A549 (cell line): Measurements from ENCODE around the gene IDI1.
"Not testable (repeated sequence)": the region's sequence is repeated elsewhere in the genome, so short reads cannot be mapped to it uniquely, and the experiment has no call there.

Experiments used
- CTCF ChIP-seq: fragments of >200 bp; sonication (Bioruptor Twin); formaldehyde crosslinking; IDR thresholded peaks from 3 replicates; pipeline ENCODE4 v1.5.1; 2016
- EHF ChIP-seq: fragments of 250-450 bp; sonication (Bioruptor Pico); IDR thresholded peaks from 2 replicates; pipeline ENCODE4 v1.5.0; 2020; ENCODE audit warnings: mild to moderate bottlenecking
- HDAC2 ChIP-seq: fragments of 200-600 bp; sonication (generic); IDR thresholded peaks from 2 replicates; pipeline ENCODE4 v1.6.1; 2016
- POLR2A ChIP-seq: IDR thresholded peaks from 2 replicates; pipeline ENCODE4 v1.6.1; 2012; ENCODE audit warnings: mild to moderate bottlenecking, low read length

- not testable (repeated sequence) for TF ChIP-seq CTCF; POLR2A; EHF (CRISPR knock-in tag); HDAC2
Measured at GRCh38 chr10:1038769-1039168, 10.2 kb downstream of the IDI1 start.
